A673 (cell line): ENCODE data around the gene ANO3. TPM values are rescaled to one million over a fixed set of nuclear protein-coding genes. Genes with fewer than 3 reads are reported as not detected.

Experiments
- BruUV-seq: library from RNA; stranded (reverse); fragments of 400-500 nt; replicated peaks from 2 replicates; lab custom pipeline; 2021; lab: Mats Ljungman, UMichigan
- CTCF ChIA-PET: fragments of 300-600 bp; sonication (Branson Sonifier 250); formaldehyde crosslinking; loops from one replicate; lab custom pipeline; 2022; ENCODE audit warnings: antibody characterized with exemption; lab: Charles Lee
- POLR2A ChIA-PET: fragments of 300-600 bp; sonication (Branson Sonifier 250); formaldehyde crosslinking; loops from one replicate; lab custom pipeline; 2022; ENCODE audit warnings: antibody characterized with exemption; ENCODE audit not compliant: low non-redundant PET; lab: Charles Lee
- DNase-seq: peaks from one replicate; pipeline ENCODE4 v3.0.0-alpha.2; 2015; ENCODE audit warnings: low spot score
- H3K27ac ChIP-seq: fragments of 200-600 bp; sonication (generic); 2 replicates; pipeline ENCODE4 v1.5.1; 2016; ENCODE audit warnings: mixed run types, low read depth, mild to moderate bottlenecking, mixed read lengths, antibody characterized with exemption, low read length; ENCODE audit not compliant: poor library complexity, severe bottlenecking
- H3K27me3 ChIP-seq: fragments of 200-600 bp; sonication (generic); replicated peaks from 2 replicates; pipeline ENCODE4 v1.6.1; 2017; ENCODE audit warnings: mixed run types, low read depth, mild to moderate bottlenecking, mixed read lengths, antibody characterized with exemption, low read length; ENCODE audit not compliant: insufficient read depth, poor library complexity
- H3K36me3 ChIP-seq: fragments of 200-600 bp; sonication (generic); 2 replicates; pipeline ENCODE4 v1.6.1; 2016; ENCODE audit warnings: mixed run types, mild to moderate bottlenecking, mixed read lengths, antibody characterized with exemption, low read length; ENCODE audit not compliant: insufficient read depth, poor library complexity, severe bottlenecking
- H3K4me1 ChIP-seq: fragments of 200-600 bp; sonication (generic); 2 replicates; pipeline ENCODE4 v1.6.1; 2017; ENCODE audit warnings: mixed run types, mild to moderate bottlenecking, mixed read lengths, antibody characterized with exemption, low read length; ENCODE audit not compliant: insufficient read depth, poor library complexity, severe bottlenecking
- H3K4me3 ChIP-seq: fragments of 200-600 bp; sonication (generic); 2 replicates; pipeline ENCODE4 v1.5.1; 2016; ENCODE audit warnings: low read depth, mixed run types, mild to moderate bottlenecking, mixed read lengths, low read length; ENCODE audit not compliant: poor library complexity, severe bottlenecking
- H3K9me3 ChIP-seq: fragments of 200-600 bp; sonication (generic); 2 replicates; pipeline ENCODE4 v1.6.1; 2016; ENCODE audit warnings: mixed run types, low read depth, mild to moderate bottlenecking, mixed read lengths, antibody characterized with exemption, low read length; ENCODE audit not compliant: poor library complexity, severe bottlenecking
- EZH2 ChIP-seq: fragments of 200-600 bp; sonication (generic); IDR thresholded peaks from 2 replicates; pipeline ENCODE4 v1.6.1; 2017; ENCODE audit warnings: borderline replicate concordance, low read depth, mild to moderate bottlenecking, mixed read lengths, antibody characterized with exemption, low read length; ENCODE audit not compliant: poor library complexity, severe bottlenecking
- intact Hi-C: fragments of 100-400 bp; cut with micrococcal nuclease; formaldehyde crosslinking; loops from one replicate; pipeline ENCODE4 v1.10.0; 2022; ENCODE audit not compliant: unreplicated experiment
- total RNA-seq: library from RNA; stranded (reverse); gene quantifications from 2 replicates; pipeline ENCODE4 v1.2.3, GENCODE V29; 2021
- TF ChIP-seq, protein P1 (sequence below): fragments of 300-800, 200-600 bp; sonication (generic); conservative IDR thresholded peaks from 2 replicates; pipeline ENCODE4 v1.5.1; 2017; ENCODE audit warnings: low read depth, mild to moderate bottlenecking, antibody characterized with exemption, low read length, moderate library complexity, mixed read lengths

ANO3 gene
- total RNA-seq, 1 experiment from 2014 or later, result not detected

GRCh38 chr11:26329206-26329605, 2.7 kb upstream of the ANO3 start:
- H3K4me3 ChIP-seq, result no peak overlapping the region
- H3K27me3 ChIP-seq, result peaks cover 29% of the 10 kb centered on the region
- TF ChIP-seq EZH2, result no peak
- TF ChIP-seq, protein P1, sequence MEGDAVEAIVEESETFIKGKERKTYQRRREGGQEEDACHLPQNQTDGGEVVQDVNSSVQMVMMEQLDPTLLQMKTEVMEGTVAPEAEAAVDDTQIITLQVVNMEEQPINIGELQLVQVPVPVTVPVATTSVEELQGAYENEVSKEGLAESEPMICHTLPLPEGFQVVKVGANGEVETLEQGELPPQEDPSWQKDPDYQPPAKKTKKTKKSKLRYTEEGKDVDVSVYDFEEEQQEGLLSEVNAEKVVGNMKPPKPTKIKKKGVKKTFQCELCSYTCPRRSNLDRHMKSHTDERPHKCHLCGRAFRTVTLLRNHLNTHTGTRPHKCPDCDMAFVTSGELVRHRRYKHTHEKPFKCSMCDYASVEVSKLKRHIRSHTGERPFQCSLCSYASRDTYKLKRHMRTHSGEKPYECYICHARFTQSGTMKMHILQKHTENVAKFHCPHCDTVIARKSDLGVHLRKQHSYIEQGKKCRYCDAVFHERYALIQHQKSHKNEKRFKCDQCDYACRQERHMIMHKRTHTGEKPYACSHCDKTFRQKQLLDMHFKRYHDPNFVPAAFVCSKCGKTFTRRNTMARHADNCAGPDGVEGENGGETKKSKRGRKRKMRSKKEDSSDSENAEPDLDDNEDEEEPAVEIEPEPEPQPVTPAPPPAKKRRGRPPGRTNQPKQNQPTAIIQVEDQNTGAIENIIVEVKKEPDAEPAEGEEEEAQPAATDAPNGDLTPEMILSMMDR, result no peak
- CTCF ChIA-PET, result no interaction called here
- no peaks in the 10 kb centered on the region for H3K36me3 ChIP-seq
- intact Hi-C loops, result no loop called here
- no peaks in the 10 kb centered on the region for H3K9me3 ChIP-seq
- no peak for DNase-seq
- H3K27ac ChIP-seq, result no peak overlapping the region
- BruUV-seq, result no TSS peak
- peaks cover under 1% of the 10 kb centered on the region for H3K4me1 ChIP-seq
- POLR2A ChIA-PET, result no interaction called here

GRCh38 chr11:26330262-26330661, 1.7 kb upstream of the ANO3 start:
- no TSS peak for BruUV-seq
- H3K4me1 ChIP-seq, result peaks cover 6% of the 10 kb centered on the region
- intact Hi-C loops, result no loop called here
- ChIA-PET POLR2A (no interaction called here), CTCF (no interaction called here)
- DNase-seq, result no peak
- no peak overlapping the region for H3K4me3 ChIP-seq
- H3K27ac ChIP-seq, result no peak overlapping the region
- no peak for TF ChIP-seq EZH2
- TF ChIP-seq, protein P1, result no peak
- peaks cover 33% of the 10 kb centered on the region for H3K27me3 ChIP-seq
- H3K36me3 ChIP-seq, result no peaks in the 10 kb centered on the region
- H3K9me3 ChIP-seq, result no peaks in the 10 kb centered on the region

DNA sequence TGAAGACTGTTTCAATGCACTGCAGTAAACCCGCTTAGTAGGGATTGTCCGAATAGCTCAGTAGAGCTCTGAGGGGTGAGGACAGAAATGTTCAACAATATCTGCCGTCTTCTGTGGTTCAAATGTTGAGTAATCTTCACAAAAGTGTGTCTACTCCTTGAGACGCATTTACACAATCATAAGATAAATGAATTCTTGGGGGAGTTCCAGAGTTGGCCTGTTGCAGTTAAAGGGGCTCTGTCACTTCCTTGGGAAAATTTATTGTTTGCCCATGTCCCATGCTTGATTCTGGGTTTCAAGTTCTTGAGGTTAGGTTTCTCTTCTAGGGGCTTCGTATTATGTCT, 614 bp downstream of the ANO3 start:
- Histone ChIP-seq H3K4me3 (no peak overlapping the region), H3K27me3 (peaks cover 39% of the 10 kb centered on the region), H3K9me3 (no peaks in the 10 kb centered on the region), H3K4me1 (peaks cover 6% of the 10 kb centered on the region), H3K27ac (no peak overlapping the region), H3K36me3 (no peaks in the 10 kb centered on the region)
- ChIA-PET CTCF (no interaction called here), POLR2A (no interaction called here)
- no peak for TF ChIP-seq EZH2
- TF ChIP-seq, protein P1, result no peak
- intact Hi-C loops, result no loop called here
- DNase-seq, result peak; percentile 5
- BruUV-seq, result no TSS peak
